GM18508 (cell line): ENCODE results near the gene CMTM5.
"Not testable (repeated sequence)": the region's sequence is repeated elsewhere in the genome, so short reads cannot be mapped to it uniquely, and the experiment has no call there.

ENCODE experiments used
- ATAC-seq: cut with Tn5 transposase; IDR thresholded peaks from one replicate; pipeline ENCODE4 v1.9.1; 2021; ENCODE audit warnings: moderate number of reproducible peaks; ENCODE audit not compliant: insufficient read depth, unreplicated experiment

Gene CMTM5

GRCh38 chr14:23377573-23378563 is 1.0 kb downstream of the CMTM5 start:
- no peak for ATAC-seq

GRCh38 chr14:23378612-23379220 is 1.9 kb downstream of the CMTM5 start:
- no peak for ATAC-seq

GRCh38 chr14:23379366-23380196 is 2.7 kb downstream of the CMTM5 start:
- no peak for ATAC-seq

GRCh38 chr14:23380197-23380914 is 3.5 kb downstream of the CMTM5 start:
- no peak for ATAC-seq

- no peak for ATAC-seq
These were observed 4.1 kb downstream of the CMTM5 start for GRCh38 chr14:23380976-23381375.

GRCh38 chr14:23381871-23382270 is 5.0 kb downstream of the CMTM5 start:
- no peak for ATAC-seq

GRCh38 chr14:23382276-23382675 is 5.4 kb downstream of the CMTM5 start:
- ATAC-seq = no peak

GRCh38 chr14:23382731-23383440 is 6.0 kb downstream of the CMTM5 start:
- no peak for ATAC-seq

- no peak for ATAC-seq
These were observed 7.7 kb downstream of the CMTM5 start for GRCh38 chr14:23384364-23385080.

GRCh38 chr14:23385244-23385641 is 8.4 kb downstream of the CMTM5 start:
- ATAC-seq = no peak

- ATAC-seq = no peak
These were observed 8.9 kb downstream of the CMTM5 start for GRCh38 chr14:23385642-23386265.

GRCh38 chr14:23386266-23386657 is 9.4 kb downstream of the CMTM5 start:
- not testable (repeated sequence) for ATAC-seq

GRCh38 chr14:23386999-23387398 is 10.2 kb downstream of the CMTM5 start:
- no peak for ATAC-seq

GRCh38 chr14:23387916-23388882 is 11.4 kb downstream of the CMTM5 start:
- ATAC-seq = no peak

GRCh38 chr14:23388996-23389395 is 12.2 kb downstream of the CMTM5 start:
- no peak for ATAC-seq

- ATAC-seq = no peak
These were observed 12.6 kb downstream of the CMTM5 start for GRCh38 chr14:23389396-23389795.

- not testable (repeated sequence) for ATAC-seq
These were observed 13.0 kb downstream of the CMTM5 start for GRCh38 chr14:23389871-23390270.
